ENCODE measurements around the gene KLC3. TPM values are rescaled to one million over a fixed set of nuclear protein-coding genes. Genes with fewer than 3 reads are reported as not detected.

Gene KLC3
- total and polyA plus RNA-seq, 2 of the 8 experiments (the other 6 are each of a cell fraction or from before 2014, with no cell fraction given), result 1.3 to 2.8 TPM

- H2BK20ac ChIP-seq (ENCODE audit: low read length), result peak overlapping the region; percentile 21; the same call in 1 of the 2 replicates
- peak overlapping the region; percentile 23 to 59 (median 40) for H3K4me3 ChIP-seq (ENCODE audit: extremely low read depth in 1 of 4, insufficient read depth in 2 of 4, low read depth in 3 of 4, low read length in 4 of 4)
- H4K91ac ChIP-seq (replicated peaks; ENCODE audit: insufficient read length, low read length), result peak overlapping the region; percentile 38
- H2AK5ac ChIP-seq (ENCODE audit: low read depth, low read length), result no peak overlapping the region
- no peak overlapping the region for H2AFZ ChIP-seq (ENCODE audit: low read length)
- peaks cover 0 to 6% (median 0%) of the 10 kb centered on the region in 4 experiments; a peak in 1 of 8 replicates for H3K36me3 ChIP-seq (ENCODE audit: control insufficient read depth in 2 of 4, insufficient read depth in 4 of 4, low read length in 3 of 4)
- WGBS, 2 experiments (ENCODE audit: extremely low coverage in 1 of 2, insufficient coverage in 1 of 2, insufficient read length in 1 of 2, insufficient replicate concordance in 2 of 2, low coverage in 1 of 2, low lambda C conversion rate in 2 of 2, missing lambda C conversion rate in 1 of 2), result 5% methylated on average over 38 of the region's 59 CpGs; no CpG with 5 or more reads in 1 of the 2 experiments
- no peak overlapping the region for H3K9ac ChIP-seq (replicated peaks in 1 of 4; ENCODE audit: extremely low read depth in 1 of 4, low read depth in 3 of 4, low read length in 3 of 4)
- H2BK120ac ChIP-seq (replicated peaks; ENCODE audit: low read depth, low read length), result no peak overlapping the region
- no peak overlapping the region for H3K27ac ChIP-seq (ENCODE audit: low read depth, low read length)
- H4K8ac ChIP-seq (ENCODE audit: extremely low read depth, insufficient read depth, low read length), result peak overlapping the region; percentile 7; the same call in 1 of the 2 replicates
- no peak overlapping the region for H2BK15ac ChIP-seq (ENCODE audit: low read length)
- no peaks in the 10 kb centered on the region for H3K79me2 ChIP-seq (ENCODE audit: control insufficient read depth in 1 of 2, insufficient read depth in 2 of 2, low read length in 2 of 2)
- peaks cover 2 to 12% (median 6%) of the 10 kb centered on the region in 4 experiments; a peak in 6 of 7 replicates for H3K4me1 ChIP-seq (replicated peaks in 1 of 4; ENCODE audit: control insufficient read depth in 3 of 4, insufficient read depth in 4 of 4, low read length in 3 of 4)
- H3K27me3 ChIP-seq (replicated peaks in 1 of 4; ENCODE audit: control insufficient read depth in 3 of 4, extremely low read depth in 1 of 4, insufficient read depth in 3 of 4, low read length in 3 of 4), result peaks cover 17 to 30% (median 22%) of the 10 kb centered on the region in 4 experiments
- H3K56ac ChIP-seq (replicated peaks; ENCODE audit: insufficient read length, low read depth, low read length), result no peak overlapping the region
- peak overlapping the region; percentile 18; the same call in 1 of the 2 replicates for H2BK5ac ChIP-seq (ENCODE audit: low read depth, low read length)
- no peak overlapping the region for H3K4ac ChIP-seq (replicated peaks; ENCODE audit: insufficient read length, low read depth, low read length)
- FAIRE-seq (peak; percentile 73), DNase-seq (ENCODE audit: low read depth in 1 of 2, low spot score in 2 of 2) (peak in 1 of 2 experiments; percentile 85)
- POLR2A ChIA-PET (ENCODE audit: partially characterized antibody), result interaction anchor here (0.7 to 4.2 kb wide), 17 partner anchors 8 to 281 kb away, joined by 3 to 27 read pairs (median 4); partner anchors contain the start of genes ERCC1, FOSB and PPP1R13L
- 0 out of 2 replicates have a peak overlapping the region, but pooled peaks have one; percentile 19 for H2BK12ac ChIP-seq (ENCODE audit: low read depth, low read length)
- H3K18ac ChIP-seq (ENCODE audit: extremely low read depth, low read length), result peak overlapping the region; percentile 87
- H3K23me2 ChIP-seq (ENCODE audit: low read depth, low read length), result peaks cover 14% of the 10 kb centered on the region
- no peaks in the 10 kb centered on the region for H3K9me3 ChIP-seq (ENCODE audit: insufficient read depth in 2 of 2, low read depth in 1 of 2, low read length in 1 of 2)
- H3K4me2 ChIP-seq (ENCODE audit: insufficient read depth in 1 of 2, low read depth in 2 of 2, low read length in 2 of 2), result peak overlapping the region; percentile 69 to 78
- CTCF ChIA-PET (ENCODE audit: partially characterized antibody), result interaction anchor here (0.5 to 4.2 kb wide), 15 partner anchors 8 to 1193 kb away, joined by 3 to 32 read pairs (median 4); partner anchors contain the start of gene PPP1R13L
- no peak overlapping the region for H3K23ac ChIP-seq (ENCODE audit: insufficient read length)
- no peak overlapping the region for H4K5ac ChIP-seq (ENCODE audit: insufficient read length, low read depth, low read length)
- no peaks in the 10 kb centered on the region for H3K79me1 ChIP-seq (ENCODE audit: low read depth, low read length)
- no peak overlapping the region for H3K14ac ChIP-seq (ENCODE audit: insufficient read length)
- H4K20me1 ChIP-seq (replicated peaks in 1 of 2; ENCODE audit: control insufficient read depth in 1 of 2, insufficient read depth in 2 of 2, low read length in 2 of 2), result peaks cover 2 to 3% of the 10 kb centered on the region in 2 experiments
- TF ChIP-seq SUZ12 (IDR thresholded peaks at IDR 0.05; ENCODE audit: low read length) (peak; percentile 64), TAF1 (IDR thresholded peaks at IDR 0.05; ENCODE audit: low read depth, low read length) (peak; percentile 67), EZH2 (IDR thresholded peaks at IDR 0.05; ENCODE audit: low read depth, low read length, severe bottlenecking) (peak; percentile 78), SP2 (IDR thresholded peaks at IDR 0.05; ENCODE audit: low read length) (no peak), RNF2 (IDR thresholded peaks at IDR 0.05; ENCODE audit: borderline replicate concordance, low read depth, low read length, missing control alignments, poor library complexity, severe bottlenecking) (peak; percentile 32), RBBP5 (IDR thresholded peaks at IDR 0.05; ENCODE audit: borderline replicate concordance, low read depth, low read length) (0 out of 2 replicates have a peak, but pooled peaks have one; percentile 18), BCL11A (IDR thresholded peaks at IDR 0.05; ENCODE audit: low read depth in 2 of 2, low read length in 2 of 2) (no peak), SP1 (IDR thresholded peaks at IDR 0.05; ENCODE audit: low read depth, low read length) (0 out of 2 replicates have a peak, but pooled peaks have one; percentile 14), CREB1 (IDR thresholded peaks at IDR 0.05) (no peak; the same call in none of the 2 replicates), CTBP2 (IDR thresholded peaks at IDR 0.05; ENCODE audit: borderline replicate concordance, insufficient read depth, insufficient read length, low read length) (peak; percentile 89), KDM5A (IDR thresholded peaks at IDR 0.05; ENCODE audit: low read length) (no peak)
These were observed 55.5 kb downstream of the KLC3 start for GRCh38 chr19:45395821-45396617.

Data from H1 (cell line).